Prostate gland (tissue), 2 donors: ENCODE data around the gene MTMR3.

ENCODE experiments used
- POLR2A ChIP-seq: fragments of 450-650 bp; IDR thresholded peaks from one replicate; pipeline ENCODE4 v1.6.1; 2016; ENCODE audit warnings: antibody characterized with exemption, mild to moderate bottlenecking
- POLR2AphosphoS5 ChIP-seq: sonication (generic); formaldehyde crosslinking; IDR thresholded peaks from one replicate; pipeline ENCODE4 v1.6.1; 2017; ENCODE audit warnings: antibody characterized with exemption
- TF ChIP-seq, protein P1 (sequence below), 4 experiments: fragments of 200-600 bp in 2 of 4; fragments of 450-650 bp in 2 of 4; sonication (generic) in 2 of 4; IDR thresholded peaks; 1 replicate in 3 of 4; 2 replicates in 1 of 4; pipeline ENCODE4 v1.5.1; 2016 to 2019; ENCODE audit warnings: antibody characterized with exemption in 4 of 4, mild to moderate bottlenecking in 2 of 4, moderate library complexity in 2 of 4

- TF ChIP-seq POLR2A, result no peak
- TF ChIP-seq, protein P1, sequence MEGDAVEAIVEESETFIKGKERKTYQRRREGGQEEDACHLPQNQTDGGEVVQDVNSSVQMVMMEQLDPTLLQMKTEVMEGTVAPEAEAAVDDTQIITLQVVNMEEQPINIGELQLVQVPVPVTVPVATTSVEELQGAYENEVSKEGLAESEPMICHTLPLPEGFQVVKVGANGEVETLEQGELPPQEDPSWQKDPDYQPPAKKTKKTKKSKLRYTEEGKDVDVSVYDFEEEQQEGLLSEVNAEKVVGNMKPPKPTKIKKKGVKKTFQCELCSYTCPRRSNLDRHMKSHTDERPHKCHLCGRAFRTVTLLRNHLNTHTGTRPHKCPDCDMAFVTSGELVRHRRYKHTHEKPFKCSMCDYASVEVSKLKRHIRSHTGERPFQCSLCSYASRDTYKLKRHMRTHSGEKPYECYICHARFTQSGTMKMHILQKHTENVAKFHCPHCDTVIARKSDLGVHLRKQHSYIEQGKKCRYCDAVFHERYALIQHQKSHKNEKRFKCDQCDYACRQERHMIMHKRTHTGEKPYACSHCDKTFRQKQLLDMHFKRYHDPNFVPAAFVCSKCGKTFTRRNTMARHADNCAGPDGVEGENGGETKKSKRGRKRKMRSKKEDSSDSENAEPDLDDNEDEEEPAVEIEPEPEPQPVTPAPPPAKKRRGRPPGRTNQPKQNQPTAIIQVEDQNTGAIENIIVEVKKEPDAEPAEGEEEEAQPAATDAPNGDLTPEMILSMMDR (IDR thresholded peaks at IDR 0.05), result no peak
- TF ChIP-seq POLR2AphosphoS5, result no peak
Observed at GRCh38 chr22:29964776-29965175, 81.8 kb downstream of the MTMR3 start.
